ENCODE results near the gene F2RL2.

The F2RL2 gene

GRCh38 chr5:76582230-76583162, 40.7 kb downstream of the F2RL2 start:
- DNase-seq, result no peak

GRCh38 chr5:76580981-76581380, 42.2 kb downstream of the F2RL2 start:
- DNase-seq, result no peak

- no peak for DNase-seq
Observed at GRCh38 chr5:76579166-76579937, 43.9 kb downstream of the F2RL2 start.

GRCh38 chr5:76576996-76577395, 46.2 kb downstream of the F2RL2 start:
- DNase-seq, result no peak

GRCh38 chr5:76576450-76576849, 46.8 kb downstream of the F2RL2 start:
- DNase-seq, result no peak

GRCh38 chr5:76571559-76571958, 51.6 kb downstream of the F2RL2 start:
- no peak for DNase-seq

- DNase-seq, result no peak
Observed at GRCh38 chr5:76570153-76570552, 53.0 kb downstream of the F2RL2 start.

Data from central memory CD4-positive, alpha-beta T cell (primary cell).